Smooth muscle cell (in vitro differentiated cells): ENCODE measurements around the gene CPED1. TPM values are rescaled to one million over a fixed set of nuclear protein-coding genes. Genes with fewer than 3 reads are reported as not detected.
A peak's percentile ranks its signal among the peaks of the same experiment; 100 is the strongest.

ENCODE experiments used
- DNase-seq: peaks from one replicate; lab custom pipeline; 2025; ENCODE audit not compliant: unreplicated experiment; lab: John Stamatoyannopoulos, UW
- H2AFZ ChIP-seq: fragments of 200-600 bp; sonication (generic); 2 replicates; pipeline ENCODE4 v1.6.0; 2016; ENCODE audit warnings: antibody characterized with exemption, low read depth, mild to moderate bottlenecking
- H3F3A ChIP-seq: fragments of 200-600 bp; sonication (generic); 2 replicates; pipeline ENCODE4 v1.6.0; 2017; ENCODE audit warnings: antibody characterized with exemption, low read depth
- H3K27ac ChIP-seq: fragments of 200-600 bp; sonication (generic); 2 replicates; pipeline ENCODE4 v1.5.1; 2016; ENCODE audit warnings: low read depth, mild to moderate bottlenecking
- H3K27me3 ChIP-seq: fragments of 200-600 bp; sonication (generic); 2 replicates; pipeline ENCODE4 v1.6.1; 2016; ENCODE audit warnings: low read depth, mild to moderate bottlenecking
- H3K36me3 ChIP-seq: fragments of 200-600 bp; sonication (generic); 2 replicates; pipeline ENCODE4 v1.5.1; 2016; ENCODE audit warnings: low read depth
- H3K4me1 ChIP-seq: fragments of 200-600 bp; sonication (generic); 2 replicates; pipeline ENCODE4 v1.5.1; 2016; ENCODE audit warnings: low read depth
- H3K4me2 ChIP-seq: fragments of 200-600 bp; sonication (generic); 2 replicates; pipeline ENCODE4 v1.6.0; 2016; ENCODE audit warnings: mild to moderate bottlenecking
- H3K4me3 ChIP-seq: fragments of 200-600 bp; sonication (generic); 2 replicates; pipeline ENCODE4 v1.5.1; 2016; ENCODE audit warnings: mild to moderate bottlenecking
- H3K79me2 ChIP-seq: fragments of 200-600 bp; sonication (generic); 2 replicates; pipeline ENCODE4 v1.6.0; 2016; ENCODE audit warnings: low read depth, mild to moderate bottlenecking
- H3K9ac ChIP-seq: fragments of 200-600 bp; sonication (generic); 2 replicates; pipeline ENCODE4 v1.6.0; 2016; ENCODE audit warnings: low read depth
- H3K9me3 ChIP-seq: fragments of 200-600 bp; sonication (generic); replicated peaks from 2 replicates; pipeline ENCODE4 v1.5.1; 2016; ENCODE audit warnings: low read depth
- H4K20me1 ChIP-seq: fragments of 200-600 bp; sonication (generic); 2 replicates; pipeline ENCODE4 v1.6.0; 2016; ENCODE audit warnings: low read depth
- WGBS: methylation state at CpG from one replicate; pipeline ENCODE4 v1.1.7; 2016; ENCODE audit warnings: low lambda C conversion rate; 5-methylcytosine and 5-hydroxymethylcytosine counted together
- polyA plus RNA-seq: library from polyadenylated mRNA; unstranded; fragments of >200 nt; fragmentation: Nextera tagmentation; extraction: Ambion mirVana; gene quantifications from 2 replicates; pipeline ENCODE4 v1.2.1, GENCODE V29; 2016
- total RNA-seq: library from RNA; depleted of rRNA; stranded (reverse); fragments of >200 nt; gene quantifications from 2 replicates; pipeline ENCODE4 v1.2.3, GENCODE V29; 2014
- TF ChIP-seq, protein P1 (sequence below): fragments of 200-600 bp; sonication (generic); IDR thresholded peaks from 2 replicates; pipeline ENCODE4 v1.5.1; 2017; ENCODE audit warnings: borderline replicate concordance, mild to moderate bottlenecking, antibody characterized with exemption; ENCODE audit not compliant: insufficient read depth, poor library complexity, severe bottlenecking

The CPED1 gene
- 12.9 and 21.6 TPM in 2 replicates for total RNA-seq
- polyA plus RNA-seq = 5.8 and 9.5 TPM in 2 replicates

GRCh38 chr7:120988591-120989256 is at the start of gene CPED1:
Gene CPED1 (plus strand): TSS chr7:120988711. CDS start chr7:120989622, 911 bp downstream.
- Histone ChIP-seq H2AFZ (peak within 1 kb of the TSS; percentile 89), H3K9me3 (no peaks in the 10 kb centered on the region), H4K20me1 (no peaks in the 10 kb centered on the region), H3F3A (peaks cover 18% of the 10 kb centered on the region), H3K27me3 (no peaks in the 10 kb centered on the region), H3K9ac (peak within 1 kb of the TSS; percentile 78), H3K4me1 (peaks cover 11% of the 10 kb centered on the region), H3K4me3 (peak within 1 kb of the TSS; percentile 59), H3K4me2 (peak within 1 kb of the TSS; percentile 91), H3K79me2 (peaks cover 23% of the 10 kb centered on the region), H3K36me3 (no peaks in the 10 kb centered on the region), H3K27ac (peak within 1 kb of the TSS; percentile 90)
- WGBS = 4% methylated on average over 27 of the region's 27 CpGs
- DNase-seq = peak; percentile 46
- TF ChIP-seq, protein P1, sequence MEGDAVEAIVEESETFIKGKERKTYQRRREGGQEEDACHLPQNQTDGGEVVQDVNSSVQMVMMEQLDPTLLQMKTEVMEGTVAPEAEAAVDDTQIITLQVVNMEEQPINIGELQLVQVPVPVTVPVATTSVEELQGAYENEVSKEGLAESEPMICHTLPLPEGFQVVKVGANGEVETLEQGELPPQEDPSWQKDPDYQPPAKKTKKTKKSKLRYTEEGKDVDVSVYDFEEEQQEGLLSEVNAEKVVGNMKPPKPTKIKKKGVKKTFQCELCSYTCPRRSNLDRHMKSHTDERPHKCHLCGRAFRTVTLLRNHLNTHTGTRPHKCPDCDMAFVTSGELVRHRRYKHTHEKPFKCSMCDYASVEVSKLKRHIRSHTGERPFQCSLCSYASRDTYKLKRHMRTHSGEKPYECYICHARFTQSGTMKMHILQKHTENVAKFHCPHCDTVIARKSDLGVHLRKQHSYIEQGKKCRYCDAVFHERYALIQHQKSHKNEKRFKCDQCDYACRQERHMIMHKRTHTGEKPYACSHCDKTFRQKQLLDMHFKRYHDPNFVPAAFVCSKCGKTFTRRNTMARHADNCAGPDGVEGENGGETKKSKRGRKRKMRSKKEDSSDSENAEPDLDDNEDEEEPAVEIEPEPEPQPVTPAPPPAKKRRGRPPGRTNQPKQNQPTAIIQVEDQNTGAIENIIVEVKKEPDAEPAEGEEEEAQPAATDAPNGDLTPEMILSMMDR = no peak

DNA sequence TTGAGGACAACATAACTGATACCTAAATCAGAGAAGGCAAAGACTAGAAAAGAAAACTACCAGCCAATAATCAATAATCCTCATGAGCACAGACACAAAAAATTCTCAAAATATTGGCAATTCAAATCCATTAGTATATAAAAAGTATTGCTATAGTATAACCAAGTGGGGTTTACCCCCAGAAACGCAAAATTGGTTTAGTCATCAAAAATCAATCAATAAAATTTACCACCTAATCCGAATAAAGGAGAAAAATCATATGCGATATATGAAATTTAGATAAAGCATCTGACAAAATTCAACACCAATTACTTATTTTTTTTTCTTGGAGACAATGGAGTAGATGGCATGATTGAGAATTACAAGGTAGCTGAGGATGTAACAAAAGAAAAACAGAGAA is 49.2 kb upstream of the CPED1 start:
- no peak overlapping the region for H3K4me2 ChIP-seq
- H3F3A ChIP-seq = no peaks in the 10 kb centered on the region
- H3K27ac ChIP-seq = no peak overlapping the region
- no peaks in the 10 kb centered on the region for H4K20me1 ChIP-seq
- H3K36me3 ChIP-seq = no peaks in the 10 kb centered on the region
- no peaks in the 10 kb centered on the region for H3K27me3 ChIP-seq
- DNase-seq = no peak
- no peak overlapping the region for H2AFZ ChIP-seq
- whole genome bisulfite sequencing = 74% methylated on average over 3 of the region's 3 CpGs
- TF ChIP-seq, protein P1 = no peak
- H3K9ac ChIP-seq = no peak overlapping the region
- H3K4me3 ChIP-seq = no peak overlapping the region
- H3K4me1 ChIP-seq = no peaks in the 10 kb centered on the region
- no peaks in the 10 kb centered on the region for H3K9me3 ChIP-seq
- H3K79me2 ChIP-seq = no peaks in the 10 kb centered on the region

DNA sequence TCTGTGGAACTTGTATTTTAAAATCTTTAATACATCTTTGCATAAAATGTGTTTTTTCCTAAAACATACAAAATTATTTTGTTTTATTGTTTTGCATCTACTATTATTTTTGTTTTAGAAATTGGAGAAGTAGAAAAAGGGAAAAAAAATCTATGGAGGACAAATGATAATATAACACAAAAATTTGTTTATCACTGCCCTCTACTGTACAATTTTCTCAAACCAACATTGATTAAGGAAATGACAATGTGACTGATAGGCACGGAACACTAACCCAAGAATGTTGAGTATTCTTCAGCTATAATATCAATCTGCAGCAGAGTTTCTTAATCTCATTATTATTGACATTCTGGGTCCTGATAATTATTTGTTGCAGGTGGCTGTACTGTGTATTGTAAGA is 47.4 kb upstream of the CPED1 start:
- H2AFZ ChIP-seq = no peak overlapping the region
- TF ChIP-seq, protein P1 = peak; percentile 29

DNA sequence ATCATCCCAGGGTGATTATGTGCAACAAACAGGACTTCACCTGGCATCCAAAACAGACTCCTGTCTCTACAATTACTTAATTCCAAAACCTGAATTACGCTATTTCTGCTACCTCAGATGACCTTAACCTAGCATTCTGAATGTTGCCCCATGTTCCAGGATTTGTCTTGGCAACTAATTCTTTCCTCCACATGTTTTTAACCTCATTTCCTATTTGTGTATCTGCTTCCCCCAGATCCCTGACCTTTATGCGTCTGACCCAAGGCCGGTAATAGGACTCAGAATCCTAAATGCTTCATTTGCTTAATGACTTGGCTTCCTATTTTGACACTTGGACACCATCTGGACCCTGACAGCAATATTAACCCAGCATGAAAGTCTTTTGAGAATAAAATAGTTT is 46.7 kb upstream of the CPED1 start:
- Histone ChIP-seq H3K4me2 (no peak overlapping the region), H3K9me3 (no peaks in the 10 kb centered on the region), H2AFZ (no peak overlapping the region), H3F3A (no peaks in the 10 kb centered on the region), H4K20me1 (no peaks in the 10 kb centered on the region), H3K79me2 (no peaks in the 10 kb centered on the region), H3K36me3 (no peaks in the 10 kb centered on the region), H3K27ac (no peak overlapping the region), H3K27me3 (no peaks in the 10 kb centered on the region), H3K4me1 (no peaks in the 10 kb centered on the region), H3K4me3 (no peak overlapping the region), H3K9ac (no peak overlapping the region)
- TF ChIP-seq, protein P1 = no peak
- WGBS = 84% methylated on average over 3 of the region's 3 CpGs
- no peak for DNase-seq

More for the DNA sequence above, 47.4 kb upstream of the CPED1 start:
- Histone ChIP-seq H3K9me3 (no peaks in the 10 kb centered on the region), H3K4me3 (no peak overlapping the region), H3K4me1 (no peaks in the 10 kb centered on the region), H3K27me3 (no peaks in the 10 kb centered on the region), H3K36me3 (no peaks in the 10 kb centered on the region), H3F3A (no peaks in the 10 kb centered on the region), H3K4me2 (no peak overlapping the region), H4K20me1 (no peaks in the 10 kb centered on the region), H3K79me2 (no peaks in the 10 kb centered on the region), H3K9ac (no peak overlapping the region), H3K27ac (no peak overlapping the region)
- no peak for DNase-seq
- WGBS = 63% methylated on average over 1 of the region's 1 CpG
